ENCODE data around the gene MACROD2.
"Not testable (repeated sequence)": the region's sequence is repeated elsewhere in the genome, so short reads cannot be mapped to it uniquely, and the experiment has no call there.

DNA sequence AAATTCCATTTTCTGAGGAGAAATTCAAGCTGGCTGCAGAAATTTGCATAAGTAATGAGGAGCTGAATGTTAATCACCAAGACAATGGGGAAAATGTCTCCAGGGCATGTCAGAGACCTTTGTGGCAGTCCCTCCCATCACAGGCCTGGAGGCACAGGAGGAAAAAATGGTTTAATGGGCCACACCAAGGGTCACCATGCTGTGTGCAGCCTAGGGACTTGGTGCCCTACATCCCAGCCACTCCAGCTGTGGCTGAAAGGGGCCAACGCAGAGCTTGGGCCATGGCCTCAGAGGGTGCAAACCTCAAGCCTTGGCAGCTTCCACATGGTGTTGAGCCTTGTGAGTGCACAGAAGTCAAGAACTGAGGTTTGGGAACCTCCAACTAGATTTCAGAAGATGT is 987.0 kb downstream of the MACROD2 start:
- TF ChIP-seq, protein P1, sequence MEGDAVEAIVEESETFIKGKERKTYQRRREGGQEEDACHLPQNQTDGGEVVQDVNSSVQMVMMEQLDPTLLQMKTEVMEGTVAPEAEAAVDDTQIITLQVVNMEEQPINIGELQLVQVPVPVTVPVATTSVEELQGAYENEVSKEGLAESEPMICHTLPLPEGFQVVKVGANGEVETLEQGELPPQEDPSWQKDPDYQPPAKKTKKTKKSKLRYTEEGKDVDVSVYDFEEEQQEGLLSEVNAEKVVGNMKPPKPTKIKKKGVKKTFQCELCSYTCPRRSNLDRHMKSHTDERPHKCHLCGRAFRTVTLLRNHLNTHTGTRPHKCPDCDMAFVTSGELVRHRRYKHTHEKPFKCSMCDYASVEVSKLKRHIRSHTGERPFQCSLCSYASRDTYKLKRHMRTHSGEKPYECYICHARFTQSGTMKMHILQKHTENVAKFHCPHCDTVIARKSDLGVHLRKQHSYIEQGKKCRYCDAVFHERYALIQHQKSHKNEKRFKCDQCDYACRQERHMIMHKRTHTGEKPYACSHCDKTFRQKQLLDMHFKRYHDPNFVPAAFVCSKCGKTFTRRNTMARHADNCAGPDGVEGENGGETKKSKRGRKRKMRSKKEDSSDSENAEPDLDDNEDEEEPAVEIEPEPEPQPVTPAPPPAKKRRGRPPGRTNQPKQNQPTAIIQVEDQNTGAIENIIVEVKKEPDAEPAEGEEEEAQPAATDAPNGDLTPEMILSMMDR (IDR thresholded peaks at IDR 0.05): not testable (repeated sequence)
- TF ChIP-seq EZH2 (IDR thresholded peaks at IDR 0.05; ENCODE audit: borderline replicate concordance, insufficient read depth, low read depth, low read length, poor library complexity, severe bottlenecking): not testable (repeated sequence)
